SJSA1 (cell line): ENCODE measurements around the gene TRAK1. TPM values are rescaled to one million over a fixed set of nuclear protein-coding genes. Genes with fewer than 3 reads are reported as not detected.

Source experiments
- DNase-seq, 2 experiments: peaks; one replicate each; pipeline ENCODE4 v3.0.0-alpha.2; 2015 to 2020; ENCODE audit warnings: low spot score in 2 of 2, low read depth in 1 of 2
- H3K27ac ChIP-seq: fragments of 250-450 bp; sonication (Bioruptor Pico); 2 replicates; pipeline ENCODE4 v1.5.1; 2020; ENCODE audit warnings: mild to moderate bottlenecking, moderate library complexity
- H3K27me3 ChIP-seq: fragments of 250-450 bp; sonication (Bioruptor Pico); replicated peaks from 2 replicates; pipeline ENCODE4 v1.5.1; 2020; ENCODE audit warnings: mild to moderate bottlenecking, moderate library complexity
- H3K36me3 ChIP-seq: fragments of 250-450 bp; sonication (Bioruptor Pico); 2 replicates; pipeline ENCODE4 v1.5.1; 2020; ENCODE audit warnings: mild to moderate bottlenecking
- H3K4me1 ChIP-seq: fragments of 250-450 bp; sonication (Bioruptor Pico); replicated peaks from 2 replicates; pipeline ENCODE4 v1.6.1; 2021; ENCODE audit warnings: mild to moderate bottlenecking
- H3K4me3 ChIP-seq: fragments of 250-450 bp; sonication (Bioruptor Pico); 2 replicates; pipeline ENCODE4 v1.5.1; 2020; ENCODE audit warnings: mild to moderate bottlenecking
- H3K9me3 ChIP-seq: fragments of 250-450 bp; sonication (Bioruptor Pico); replicated peaks from 2 replicates; pipeline ENCODE4 v1.5.1; 2020; ENCODE audit warnings: mild to moderate bottlenecking
- total RNA-seq: library from RNA; depleted of rRNA; stranded (reverse); fragments of >200 nt; shearing (Covaris generic); gene quantifications from 2 replicates; pipeline ENCODE4 v1.2.3, GENCODE V29; 2014

The TRAK1 gene
- total RNA-seq, 1 experiment from 2014 or later, result 15.4 TPM

DNA sequence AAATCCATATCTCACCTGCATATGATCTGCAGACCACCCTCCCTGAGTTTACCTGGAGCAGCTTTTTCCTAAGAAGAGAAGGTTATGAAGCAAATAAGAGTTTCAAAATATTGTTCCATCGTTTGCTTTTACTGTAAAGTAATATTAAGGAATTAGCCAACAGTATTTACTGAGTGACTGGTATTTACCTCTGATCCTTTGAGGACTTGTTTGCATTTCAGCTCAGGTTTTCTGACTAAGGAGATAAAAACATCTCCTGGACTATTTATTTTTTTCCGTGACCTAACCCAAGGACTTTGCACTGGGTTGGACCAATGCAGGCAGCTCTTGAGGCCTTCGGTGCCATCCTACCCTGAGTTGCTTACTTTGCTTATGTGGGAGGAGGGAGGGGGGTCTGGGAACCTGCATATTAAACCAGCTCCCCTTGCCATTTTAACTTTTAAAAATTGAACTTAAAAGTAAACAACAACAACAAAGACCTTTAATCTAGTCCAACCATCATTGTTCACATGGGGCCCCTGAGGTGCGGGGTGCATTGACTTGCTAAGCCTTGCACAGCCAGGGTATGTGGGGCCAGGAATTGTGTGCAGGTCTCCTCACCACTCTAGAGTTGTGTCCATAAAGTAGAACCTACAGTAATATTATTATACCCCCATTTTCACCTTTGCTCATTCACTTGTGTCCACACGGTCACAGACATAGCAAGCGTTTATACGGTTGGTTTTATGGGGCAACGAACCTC, 39.3 kb downstream of the TRAK1 start:
- no peaks in the 10 kb centered on the region for H3K27me3 ChIP-seq
- H3K27ac ChIP-seq, result no peak overlapping the region
- H3K9me3 ChIP-seq, result no peaks in the 10 kb centered on the region
- no peak for DNase-seq
- no peaks in the 10 kb centered on the region for H3K4me1 ChIP-seq
- H3K4me3 ChIP-seq, result no peak overlapping the region
- peaks cover 4% of the 10 kb centered on the region; the same call in 1 of the 2 replicates for H3K36me3 ChIP-seq

DNA sequence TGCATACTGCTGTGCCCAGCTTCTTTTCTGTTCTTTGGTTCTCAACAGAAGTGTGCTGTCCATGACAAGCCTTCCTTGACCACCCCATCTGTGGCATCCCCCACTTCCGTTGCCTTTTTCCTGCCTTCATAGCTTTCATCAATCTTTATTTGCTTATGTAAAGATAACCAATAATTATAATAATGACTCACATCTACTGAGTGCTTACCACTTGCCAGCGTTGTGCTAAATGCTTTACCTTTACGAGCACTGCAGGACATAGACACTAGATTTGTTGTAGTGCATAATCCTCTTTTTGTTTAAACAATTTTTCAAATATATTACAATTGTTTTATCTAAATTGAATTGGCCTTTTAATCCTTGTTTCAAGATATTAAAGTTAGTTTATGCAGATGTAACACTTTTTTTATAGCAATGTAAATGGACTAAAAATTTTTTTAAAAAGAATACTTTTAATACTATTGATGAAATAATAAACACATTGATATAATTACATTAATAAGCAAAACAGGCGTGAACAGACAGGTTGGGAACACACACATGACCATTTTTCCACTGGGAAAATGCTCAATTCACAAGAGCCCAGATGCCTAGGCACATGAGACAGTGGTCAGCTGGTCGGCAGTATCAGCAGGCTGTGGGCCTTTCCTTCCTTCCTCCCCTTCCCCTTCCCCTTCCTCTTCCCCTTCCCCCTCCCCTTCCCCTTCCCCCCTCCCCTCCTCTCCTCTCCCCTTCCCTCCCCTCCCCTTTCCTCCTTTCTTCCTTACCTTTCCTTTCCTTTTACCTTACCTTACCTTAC, 42.5 kb downstream of the TRAK1 start:
- no peak for DNase-seq
- no peak overlapping the region for H3K27ac ChIP-seq
- H3K9me3 ChIP-seq, result no peaks in the 10 kb centered on the region
- no peaks in the 10 kb centered on the region for H3K27me3 ChIP-seq
- 0 out of 2 replicates have a peak, but pooled peaks cover under 1% of the 10 kb centered on the region for H3K36me3 ChIP-seq
- no peaks in the 10 kb centered on the region for H3K4me1 ChIP-seq
- no peak overlapping the region for H3K4me3 ChIP-seq

DNA sequence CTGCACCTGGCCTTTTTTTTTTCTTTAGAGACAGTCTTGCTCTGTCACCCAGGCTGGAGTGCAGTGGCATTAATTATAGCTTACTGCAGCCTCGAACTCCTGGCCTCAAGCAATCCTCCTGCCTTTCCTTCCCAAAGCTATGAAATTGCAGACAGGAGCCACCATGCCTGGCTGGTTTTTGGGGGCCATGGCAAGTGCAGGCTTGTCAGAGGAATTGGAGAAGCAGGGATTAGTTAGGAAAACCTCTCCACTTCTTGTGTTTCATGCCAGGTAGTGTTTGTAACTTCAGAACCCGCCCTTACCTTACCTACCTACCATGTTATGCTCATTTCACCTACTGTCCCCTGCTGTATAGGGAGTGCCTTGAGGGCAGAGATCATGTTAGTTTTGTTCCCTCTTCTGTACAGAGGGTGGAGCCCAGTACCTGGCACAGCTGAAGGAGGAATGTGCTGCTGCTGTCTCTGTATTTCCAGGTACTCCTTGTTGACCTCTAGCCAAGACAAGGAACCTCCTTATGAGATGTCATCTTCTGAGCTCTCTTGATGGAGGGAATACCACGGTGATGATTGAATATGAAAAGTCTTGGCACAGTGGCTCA, 43.8 kb downstream of the TRAK1 start:
- Histone ChIP-seq H3K36me3 (no peaks in the 10 kb centered on the region), H3K27me3 (no peaks in the 10 kb centered on the region), H3K27ac (no peak overlapping the region), H3K9me3 (no peaks in the 10 kb centered on the region), H3K4me3 (no peak overlapping the region), H3K4me1 (no peaks in the 10 kb centered on the region)
- no peak for DNase-seq

DNA sequence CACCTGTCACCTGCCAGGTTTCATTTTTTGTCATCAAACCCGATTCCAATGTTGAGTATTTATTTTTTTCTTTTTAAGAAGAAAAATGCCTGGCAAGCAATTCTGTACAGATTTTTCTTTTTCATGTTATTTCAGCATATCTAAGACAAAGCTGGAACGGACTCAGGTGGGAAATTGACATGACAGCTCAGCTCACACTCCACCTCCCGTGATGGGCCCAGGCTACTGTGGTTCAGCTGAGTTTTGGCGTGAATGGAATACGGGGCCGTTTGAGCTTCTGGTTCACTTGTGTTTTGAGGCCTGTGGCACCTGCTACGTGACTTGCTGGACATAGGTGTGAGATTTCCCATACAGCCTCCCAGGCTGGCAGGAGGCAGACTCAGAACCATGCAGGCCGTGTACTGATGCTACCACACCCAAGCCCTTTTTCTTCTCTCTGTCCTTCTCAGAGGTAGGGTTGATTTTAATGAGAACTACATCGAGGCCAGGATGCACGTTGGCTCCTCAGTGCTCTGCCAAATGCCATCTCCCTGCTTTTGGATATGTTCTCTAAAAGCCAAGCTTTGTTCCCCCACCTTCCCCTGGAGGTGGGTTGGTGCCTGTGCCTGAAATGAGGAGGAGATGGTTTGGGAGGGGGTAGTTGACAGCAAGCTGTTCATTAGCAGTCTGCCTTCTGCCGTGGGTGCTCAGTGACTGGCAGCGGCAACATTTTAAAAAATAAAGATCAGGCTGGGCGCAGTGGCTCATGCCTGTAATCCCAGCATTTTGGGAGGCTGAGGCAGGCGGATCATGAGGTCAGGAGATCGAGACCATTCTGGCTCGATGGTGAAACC, 48.7 kb downstream of the TRAK1 start:
- no peak overlapping the region for H3K27ac ChIP-seq
- no peak overlapping the region for H3K4me3 ChIP-seq
- H3K27me3 ChIP-seq, result no peaks in the 10 kb centered on the region
- no peaks in the 10 kb centered on the region for H3K36me3 ChIP-seq
- H3K9me3 ChIP-seq, result no peaks in the 10 kb centered on the region
- no peaks in the 10 kb centered on the region for H3K4me1 ChIP-seq
- no peak for DNase-seq

DNA sequence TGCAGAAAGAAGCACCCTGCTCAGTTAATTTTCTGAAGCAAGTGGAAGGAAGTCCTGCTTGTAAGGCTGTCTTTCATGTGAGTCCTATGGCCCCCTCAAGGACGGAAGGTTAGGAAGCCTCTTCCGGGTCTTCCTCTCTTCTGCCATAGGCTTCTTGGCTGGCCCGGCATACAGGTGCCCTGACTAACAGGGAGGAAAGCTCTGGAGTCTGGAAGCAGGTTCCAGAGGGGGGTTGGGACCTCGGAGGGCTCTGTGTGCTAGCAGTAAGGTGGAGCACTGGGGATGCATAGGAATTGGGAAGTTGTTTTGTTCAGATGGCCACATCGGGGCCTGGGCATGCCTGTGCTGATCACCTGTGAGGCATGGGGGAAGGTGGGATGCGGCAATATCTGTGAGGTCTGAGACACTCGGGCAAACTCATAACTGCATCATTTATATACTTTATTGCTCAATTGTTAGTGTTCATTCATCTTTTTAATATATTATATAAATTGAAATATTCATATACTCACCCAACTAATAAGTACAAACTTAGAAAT, 49.6 kb downstream of the TRAK1 start:
- no peaks in the 10 kb centered on the region for H3K4me1 ChIP-seq

GRCh38 chr3:42143440-42143839, 52.3 kb downstream of the TRAK1 start:
- Histone ChIP-seq H3K36me3 (no peaks in the 10 kb centered on the region), H3K4me1 (no peaks in the 10 kb centered on the region), H3K27ac (no peak overlapping the region), H3K9me3 (no peaks in the 10 kb centered on the region), H3K4me3 (no peak overlapping the region), H3K27me3 (no peaks in the 10 kb centered on the region)
- no peak for DNase-seq

More for the DNA sequence above, 49.6 kb downstream of the TRAK1 start:
- Histone ChIP-seq H3K27me3 (no peaks in the 10 kb centered on the region), H3K9me3 (no peaks in the 10 kb centered on the region), H3K36me3 (no peaks in the 10 kb centered on the region), H3K4me3 (no peak overlapping the region), H3K27ac (no peak overlapping the region)
- DNase-seq, result no peak

GRCh38 chr3:42144209-42144608, 53.1 kb downstream of the TRAK1 start:
- H3K4me1 ChIP-seq, result no peaks in the 10 kb centered on the region
- H3K9me3 ChIP-seq, result no peaks in the 10 kb centered on the region
- no peaks in the 10 kb centered on the region for H3K27me3 ChIP-seq
- DNase-seq, result no peak
- H3K4me3 ChIP-seq, result no peak overlapping the region
- no peak overlapping the region for H3K27ac ChIP-seq
- H3K36me3 ChIP-seq, result no peaks in the 10 kb centered on the region

- H3K27me3 ChIP-seq, result no peaks in the 10 kb centered on the region
- H3K27ac ChIP-seq, result no peak overlapping the region
- H3K4me3 ChIP-seq, result no peak overlapping the region
- H3K36me3 ChIP-seq, result no peaks in the 10 kb centered on the region
- H3K9me3 ChIP-seq, result no peaks in the 10 kb centered on the region
- DNase-seq, result no peak
- no peaks in the 10 kb centered on the region for H3K4me1 ChIP-seq
These were observed 57.1 kb downstream of the TRAK1 start for GRCh38 chr3:42148086-42148848.

DNA sequence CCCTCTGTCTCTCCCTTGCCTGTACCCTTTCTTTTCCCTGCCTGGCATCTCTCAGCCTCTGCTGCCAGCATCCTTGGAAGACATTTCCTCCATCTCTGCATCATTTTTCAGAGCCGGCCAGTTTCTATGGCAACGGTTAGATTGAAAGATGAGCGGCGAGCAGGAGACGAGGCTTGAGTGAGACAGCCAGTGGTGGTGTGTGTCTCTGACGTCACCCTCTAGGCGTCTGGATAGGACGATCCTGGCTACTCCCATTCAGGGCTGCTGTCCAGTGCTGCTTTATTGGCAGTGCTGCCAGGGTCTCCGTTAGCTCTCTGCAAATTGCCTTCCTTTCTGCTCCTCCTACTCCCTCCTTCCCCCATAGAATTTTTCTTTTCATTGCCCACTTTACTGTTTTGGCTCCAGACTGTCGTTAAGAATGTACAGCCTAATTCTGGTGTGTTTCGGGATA, 57.9 kb downstream of the TRAK1 start:
- Histone ChIP-seq H3K4me1 (no peaks in the 10 kb centered on the region), H3K9me3 (no peaks in the 10 kb centered on the region), H3K4me3 (no peak overlapping the region), H3K36me3 (no peaks in the 10 kb centered on the region), H3K27me3 (no peaks in the 10 kb centered on the region), H3K27ac (no peak overlapping the region)
- DNase-seq, result no peak

- Histone ChIP-seq H3K27ac (no peak overlapping the region), H3K4me1 (no peaks in the 10 kb centered on the region), H3K4me3 (no peak overlapping the region), H3K27me3 (no peaks in the 10 kb centered on the region), H3K9me3 (no peaks in the 10 kb centered on the region), H3K36me3 (no peaks in the 10 kb centered on the region)
- DNase-seq, result no peak
These were observed 58.4 kb downstream of the TRAK1 start for GRCh38 chr3:42149532-42149931.

GRCh38 chr3:42149975-42150374, 58.8 kb downstream of the TRAK1 start:
- no peak for DNase-seq
- H3K4me3 ChIP-seq, result no peak overlapping the region
- H3K36me3 ChIP-seq, result no peaks in the 10 kb centered on the region
- no peak overlapping the region for H3K27ac ChIP-seq
- H3K4me1 ChIP-seq, result no peaks in the 10 kb centered on the region
- no peaks in the 10 kb centered on the region for H3K27me3 ChIP-seq
- H3K9me3 ChIP-seq, result no peaks in the 10 kb centered on the region

- Histone ChIP-seq H3K4me1 (no peaks in the 10 kb centered on the region), H3K4me3 (no peak overlapping the region), H3K27ac (no peak overlapping the region), H3K9me3 (no peaks in the 10 kb centered on the region), H3K27me3 (no peaks in the 10 kb centered on the region), H3K36me3 (no peaks in the 10 kb centered on the region)
- DNase-seq, result no peak
These were observed 60.5 kb downstream of the TRAK1 start for GRCh38 chr3:42151596-42152168.
